Raji (cell line): ENCODE data around the gene C19orf25.
A peak's percentile ranks its signal among the peaks of the same experiment; 100 is the strongest.

Experiments used
- POLR2A ChIP-seq: IDR thresholded peaks from 2 replicates; pipeline ENCODE4 v1.6.1; 2011; ENCODE audit warnings: low read depth, low read length, control low read depth; ENCODE audit not compliant: insufficient read depth

Gene C19orf25

DNA sequence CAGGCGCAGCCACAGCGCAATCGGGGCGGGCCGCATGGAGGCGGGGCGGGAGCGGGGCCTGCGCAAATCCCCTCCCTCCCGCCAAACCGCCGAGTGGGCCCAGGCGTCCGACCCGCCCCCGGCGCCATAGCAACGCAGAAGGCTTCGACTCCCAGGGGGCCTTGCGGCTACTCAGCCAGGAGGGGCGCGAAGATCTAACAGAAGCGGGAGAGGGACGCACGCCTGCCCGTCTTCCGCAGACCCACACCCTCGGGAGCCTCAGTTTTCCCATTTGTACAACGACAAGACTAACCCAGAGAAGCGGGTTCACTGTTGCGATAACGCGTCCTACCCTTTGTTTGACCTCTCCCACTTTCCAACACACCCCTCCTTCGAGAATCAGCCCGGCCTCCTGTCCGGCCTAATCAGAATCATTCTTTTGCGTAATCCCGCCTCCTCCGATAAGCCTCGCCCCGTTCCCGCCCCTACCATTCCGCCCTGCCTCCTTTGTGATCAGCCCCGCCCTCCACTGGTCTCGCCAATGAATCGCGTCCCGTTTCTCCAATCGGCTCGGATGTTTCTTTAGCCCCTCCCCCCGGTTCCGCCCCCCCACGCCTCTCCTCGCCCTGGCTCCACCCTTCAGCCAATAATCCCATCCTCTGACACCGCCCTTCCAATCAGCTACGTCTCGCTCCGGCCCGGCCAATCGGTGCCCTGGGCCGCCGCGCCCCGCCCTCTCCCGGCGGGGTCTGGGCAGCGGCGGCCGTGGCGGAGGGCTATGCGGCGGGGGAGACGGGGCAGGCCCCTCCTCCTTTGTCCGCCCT lies 11.5 kb upstream of the C19orf25 start, which contains the start of gene PCSK4:
Gene PCSK4 (minus strand): TSS at position 40 of the 803 bp plus-strand sequence. CDS start 4 bp downstream, at position 36.
- TF ChIP-seq POLR2A = peak; percentile 49

GRCh38 chr19:1489463-1490310 lies 10.7 kb upstream of the C19orf25 start:
- TF ChIP-seq POLR2A = no peak

GRCh38 chr19:1488282-1488601 lies 9.2 kb upstream of the C19orf25 start:
- no peak for TF ChIP-seq POLR2A

DNA sequence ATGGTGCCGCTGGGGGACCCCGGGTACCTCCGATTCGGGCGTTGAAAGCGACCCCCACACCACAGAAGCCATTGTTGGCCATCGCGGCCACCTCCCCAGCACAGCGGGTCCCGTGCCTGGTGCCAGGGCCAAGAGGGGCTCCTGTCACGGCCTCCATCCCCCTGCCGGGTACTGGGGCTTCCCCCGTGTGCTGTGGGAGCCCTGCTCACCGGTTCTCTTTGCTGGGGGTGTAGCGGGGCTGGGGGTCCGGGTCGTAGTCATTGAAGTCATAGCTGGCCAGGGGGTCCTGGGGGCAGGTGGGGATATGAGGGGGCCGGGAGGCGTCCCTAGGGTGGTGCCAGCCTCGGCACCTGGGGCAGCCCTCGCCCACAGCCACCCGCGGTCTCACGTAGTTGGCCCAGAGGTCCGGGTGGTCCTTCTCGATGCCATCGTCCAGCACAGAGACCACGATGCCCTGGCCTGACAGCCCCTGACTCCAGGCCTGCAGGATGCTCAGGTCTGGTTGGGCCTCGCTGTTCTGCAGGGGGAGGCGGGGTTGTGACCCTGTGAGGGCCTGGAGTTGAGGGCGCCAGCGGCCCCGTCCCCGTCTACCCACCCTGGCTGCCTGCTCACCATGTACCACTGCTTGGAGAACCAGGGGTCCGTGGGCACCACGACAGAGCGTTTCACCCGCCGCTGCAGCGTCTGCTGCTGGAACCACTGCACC lies 8.7 kb upstream of the C19orf25 start:
- TF ChIP-seq POLR2A = no peak

DNA sequence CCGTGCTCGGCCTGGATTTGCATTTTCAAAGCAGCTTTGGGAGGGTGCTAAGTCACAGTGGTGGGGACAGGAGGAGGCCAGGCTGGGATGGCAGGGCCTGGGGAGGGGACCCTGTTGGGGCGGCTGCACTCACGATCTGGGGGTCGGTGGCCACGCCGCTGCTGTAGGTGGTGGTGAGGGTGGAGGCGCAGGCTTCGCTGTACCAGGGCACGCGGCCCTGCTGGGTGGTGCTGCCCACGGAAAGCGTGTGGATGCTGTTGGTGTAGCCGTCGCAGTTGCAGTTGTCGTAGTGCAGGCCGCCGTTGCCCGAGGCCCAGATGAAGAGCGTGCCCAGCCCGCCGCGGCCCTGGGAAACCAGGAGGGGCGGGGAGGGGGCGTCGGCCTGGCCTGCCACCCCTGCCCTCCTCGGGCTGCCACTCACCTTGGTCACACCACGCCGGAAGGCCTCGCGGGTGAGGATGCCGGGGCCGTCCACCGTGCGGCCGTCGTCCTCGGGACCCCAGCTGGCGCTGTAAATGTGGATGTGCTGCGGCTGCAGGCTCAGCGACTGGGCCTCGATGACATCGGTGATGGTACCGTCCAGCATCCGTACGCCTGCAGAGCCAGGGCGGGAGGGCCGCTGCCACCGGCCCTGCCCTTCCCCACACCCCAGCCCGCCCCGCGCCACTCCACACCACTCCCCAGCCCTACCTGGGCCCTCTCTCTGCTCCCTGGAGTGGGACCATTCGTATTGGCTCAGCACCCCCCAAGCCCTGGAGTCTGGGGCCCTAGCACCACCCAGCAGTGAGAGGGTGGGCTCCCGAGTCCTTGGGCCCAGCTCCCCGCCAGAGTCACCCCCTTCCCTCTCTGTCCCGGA lies 7.9 kb upstream of the C19orf25 start:
- no peak for TF ChIP-seq POLR2A

DNA sequence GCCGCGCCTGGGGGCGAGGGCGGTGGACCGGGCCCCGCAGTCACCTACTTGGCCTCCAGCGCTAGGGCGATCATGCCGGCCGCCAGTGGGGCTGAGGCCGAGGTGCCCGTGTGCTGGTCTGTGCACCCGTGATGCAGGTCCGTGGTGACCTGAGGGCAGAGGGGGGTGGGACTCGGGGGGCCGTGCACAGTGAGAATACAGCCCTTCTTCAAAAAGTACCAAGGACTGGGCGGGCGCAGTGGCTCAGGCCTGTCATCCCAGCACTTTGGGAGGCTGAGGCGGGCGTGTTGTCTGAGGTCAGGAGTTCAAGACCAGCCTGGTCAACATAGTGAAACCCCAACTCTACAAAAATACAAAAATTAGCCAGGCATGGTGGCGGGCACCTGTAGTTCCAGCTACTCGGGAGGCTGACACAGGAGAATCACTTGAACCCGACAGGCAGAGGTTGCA lies 5.0 kb upstream of the C19orf25 start:
- no peak for TF ChIP-seq POLR2A

- TF ChIP-seq POLR2A = no peak
These were observed 4.3 kb upstream of the C19orf25 start for GRCh38 chr19:1483131-1483978.

DNA sequence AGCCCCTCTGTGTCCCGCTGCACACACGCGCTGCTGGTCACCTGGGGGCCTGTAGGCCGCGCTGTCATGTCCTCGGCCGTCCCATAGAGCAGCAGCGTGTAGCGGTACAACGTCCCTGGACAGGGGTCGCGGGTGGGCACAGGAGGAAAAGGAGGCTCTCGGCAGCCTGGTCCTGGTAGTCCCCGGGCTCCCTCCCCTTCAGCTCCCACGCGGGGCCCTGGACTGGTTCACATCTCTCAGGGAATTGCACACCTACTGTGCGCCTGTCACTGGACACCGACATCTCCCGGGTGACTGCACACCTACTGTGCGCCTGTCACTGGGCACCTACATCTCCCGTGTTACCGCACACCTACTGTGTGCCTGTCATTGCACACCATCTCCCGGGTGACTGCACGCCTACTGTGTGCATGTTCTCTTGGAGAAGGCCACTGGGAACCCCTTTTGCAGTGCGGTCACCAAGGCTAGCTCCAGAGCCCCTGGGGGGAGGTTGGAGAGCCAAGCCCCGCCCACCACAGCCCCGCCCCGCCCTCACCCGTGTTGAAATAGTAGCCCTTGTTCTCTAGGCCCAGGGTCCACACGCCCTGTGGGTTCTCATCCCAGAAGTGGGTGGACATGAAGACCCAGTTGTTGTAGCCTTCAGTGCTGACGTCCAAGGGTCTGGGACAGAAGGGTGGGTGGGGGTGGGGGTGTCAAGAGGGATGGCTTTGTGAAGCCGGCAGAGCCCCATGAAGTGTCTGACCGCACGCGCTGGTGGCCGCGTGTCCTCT lies 3.5 kb upstream of the C19orf25 start:
- TF ChIP-seq POLR2A = no peak

GRCh38 chr19:1481893-1482360 lies 2.9 kb upstream of the C19orf25 start:
- no peak for TF ChIP-seq POLR2A

DNA sequence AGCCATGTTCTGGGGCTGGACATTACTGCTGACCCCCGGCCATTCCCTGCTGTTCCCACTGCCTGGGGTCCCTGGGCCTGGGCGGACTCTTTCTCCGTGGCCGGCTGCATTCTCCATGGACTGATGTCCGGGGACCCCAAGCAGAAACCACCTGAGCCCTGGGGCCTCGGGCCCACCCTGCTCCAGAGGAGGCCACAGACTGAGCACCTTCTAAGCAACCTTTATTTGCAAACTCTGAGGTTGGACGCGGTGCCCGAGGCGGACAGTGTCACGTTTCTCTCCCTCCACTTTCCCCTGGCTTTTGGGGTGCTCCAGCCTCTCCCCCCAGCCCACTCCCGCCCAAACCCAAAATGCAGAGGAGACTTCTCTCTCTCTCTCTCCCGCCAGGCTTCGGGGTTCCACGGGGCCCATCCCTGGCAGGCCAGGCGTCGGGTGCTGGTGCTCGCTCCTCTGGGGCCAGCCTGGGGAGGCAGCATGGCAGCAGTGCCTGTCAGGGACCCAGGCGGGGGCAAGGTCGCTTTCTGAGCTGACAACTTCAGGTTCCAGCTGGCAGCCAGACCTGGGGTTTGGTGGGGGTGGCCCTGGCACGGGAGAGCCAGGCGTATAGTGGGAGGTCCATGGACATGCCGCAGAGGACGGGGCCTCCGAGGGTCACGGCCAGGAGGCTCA lies 2.3 kb upstream of the C19orf25 start:
- no peak for TF ChIP-seq POLR2A

- no peak for TF ChIP-seq POLR2A
These were observed 3.1 kb downstream of the C19orf25 start for GRCh38 chr19:1475751-1476437.
